Measurements from ENCODE around the gene RALA.
"Not testable (repeated sequence)": the region's sequence is repeated elsewhere in the genome, so short reads cannot be mapped to it uniquely, and the experiment has no call there.

The RALA gene

GRCh38 chr7:39691821-39692220 lies 68.4 kb downstream of the RALA start:
- DNase-seq: no peak

GRCh38 chr7:39693086-39693485 lies 69.7 kb downstream of the RALA start:
- DNase-seq: not testable (repeated sequence)

- DNase-seq: no peak
These were observed 70.4 kb downstream of the RALA start for GRCh38 chr7:39693812-39694211.

- DNase-seq: no peak
These were observed 72.6 kb downstream of the RALA start for GRCh38 chr7:39695852-39696586.

GRCh38 chr7:39696631-39697030 lies 73.3 kb downstream of the RALA start:
- DNase-seq: no peak

- DNase-seq: no peak
These were observed 74.1 kb downstream of the RALA start for GRCh38 chr7:39697483-39697882.

GRCh38 chr7:39700165-39700564 lies 76.8 kb downstream of the RALA start:
- no peak for DNase-seq

- no peak for DNase-seq
These were observed 77.6 kb downstream of the RALA start for GRCh38 chr7:39700932-39701331.

- DNase-seq: no peak
These were observed 78.8 kb downstream of the RALA start for GRCh38 chr7:39702133-39702532.

GRCh38 chr7:39703144-39703543 lies 79.8 kb downstream of the RALA start:
- DNase-seq: no peak

- no peak for DNase-seq
These were observed 85.7 kb downstream of the RALA start for GRCh38 chr7:39709029-39709428.

GRCh38 chr7:39709768-39710311 lies 86.5 kb downstream of the RALA start:
- no peak for DNase-seq

- no peak for DNase-seq
These were observed 89.4 kb downstream of the RALA start for GRCh38 chr7:39712751-39713150.

GRCh38 chr7:39714447-39715091 lies 91.2 kb downstream of the RALA start:
- no peak for DNase-seq

GRCh38 chr7:39720586-39720985 lies 97.2 kb downstream of the RALA start:
- DNase-seq: no peak

GRCh38 chr7:39721345-39721744 lies 98.0 kb downstream of the RALA start:
- no peak for DNase-seq

- DNase-seq: no peak
These were observed 98.7 kb downstream of the RALA start for GRCh38 chr7:39721919-39722597.

- DNase-seq: no peak
These were observed 104.0 kb downstream of the RALA start for GRCh38 chr7:39727231-39728012.

GRCh38 chr7:39732837-39733804 lies 109.7 kb downstream of the RALA start:
- DNase-seq: peak; percentile 93

GRCh38 chr7:39733881-39734632 lies 110.7 kb downstream of the RALA start:
- DNase-seq: no peak

GRCh38 chr7:39734633-39735004 lies 111.2 kb downstream of the RALA start:
- DNase-seq: no peak
